Stimulated activated CD4-positive, alpha-beta T cell treated with anti-CD3 and anti-CD28 coated beads, Interleukin-2, amount 100 ng/mL, for 4 hours (primary cell): ENCODE measurements around the gene BMP4.
"Not testable (repeated sequence)": the region's sequence is repeated elsewhere in the genome, so short reads cannot be mapped to it uniquely, and the experiment has no call there.

Source experiments
- DNase-seq: peaks from one replicate; pipeline ENCODE4 v3.0.0-alpha.2; 2020; ENCODE audit warnings: low read depth

Gene BMP4

GRCh38 chr14:53956427-53957201 lies at the start of gene BMP4:
BMP4 (minus strand) TSS chr14:53956825; CDS start chr14:53952222, 4,603 bp downstream.
- DNase-seq, result no peak

DNA sequence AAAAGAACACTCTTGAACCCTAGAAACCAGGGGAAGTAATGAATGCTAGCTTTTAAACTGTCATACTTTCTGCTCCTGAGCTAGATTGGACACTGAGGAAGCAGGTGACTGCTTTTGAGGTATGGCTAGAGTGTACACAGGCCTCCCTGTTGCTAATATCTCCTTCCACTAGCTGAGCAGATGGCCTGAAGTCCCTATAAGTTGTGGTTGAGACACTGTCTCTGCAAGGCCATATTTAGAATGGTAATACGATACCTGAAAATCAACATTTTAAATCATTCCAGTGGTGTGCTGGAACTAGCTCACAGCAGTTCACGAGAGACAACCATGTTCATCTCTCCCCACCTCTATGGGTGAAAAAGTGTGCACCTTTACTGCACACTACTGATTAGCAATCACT lies 46.4 kb upstream of the BMP4 start:
- no peak for DNase-seq

- no peak for DNase-seq
These were observed 46.0 kb upstream of the BMP4 start for GRCh38 chr14:54002653-54003052.

- no peak for DNase-seq
These were observed 44.7 kb upstream of the BMP4 start for GRCh38 chr14:54001189-54001878.

DNA sequence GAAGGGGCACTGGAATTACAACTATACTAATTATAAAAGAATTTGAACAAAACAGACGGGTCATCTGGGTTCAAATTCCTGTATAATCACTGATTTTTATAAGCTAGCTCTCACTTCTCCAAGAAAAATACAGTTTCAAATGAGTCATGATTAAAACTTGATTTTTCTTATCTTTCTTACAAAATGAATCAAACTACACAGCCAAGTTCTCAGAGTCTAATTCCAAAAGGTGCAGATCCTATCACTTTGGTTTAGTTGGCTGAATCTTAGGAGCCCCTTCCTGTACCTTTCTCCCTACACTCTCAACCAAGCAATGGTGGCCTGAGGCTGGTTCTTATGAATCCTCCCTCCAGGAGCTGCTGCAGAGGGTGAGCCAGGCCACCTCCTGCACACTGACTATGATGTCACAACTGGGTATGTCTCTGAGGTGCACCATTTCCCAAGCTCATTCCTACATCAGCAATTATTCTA lies 43.8 kb upstream of the BMP4 start:
- DNase-seq, result no peak

DNA sequence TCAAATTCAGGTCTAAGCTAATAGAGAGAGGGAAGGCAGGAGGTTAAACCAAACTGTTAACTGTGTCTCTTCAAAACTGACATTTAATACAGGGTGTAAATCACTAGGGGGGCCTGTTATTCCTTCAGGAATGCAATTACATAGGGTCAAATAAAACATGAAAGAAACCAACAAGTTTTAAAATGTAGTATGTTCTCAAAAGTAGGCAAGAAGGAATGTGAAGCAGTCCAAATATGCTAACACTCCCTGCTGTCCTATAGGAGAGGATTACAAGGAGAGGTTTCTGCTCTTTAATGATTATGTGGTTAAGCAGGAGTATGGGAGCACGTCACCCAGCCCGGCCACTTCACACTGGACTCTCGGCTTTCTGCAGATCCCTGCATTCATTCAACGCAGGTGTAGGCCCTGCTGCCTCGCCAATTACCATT lies 42.5 kb upstream of the BMP4 start:
- DNase-seq, result no peak

- DNase-seq, result no peak
These were observed 39.4 kb upstream of the BMP4 start for GRCh38 chr14:53996041-53996440.

- DNase-seq, result no peak
These were observed 37.4 kb upstream of the BMP4 start for GRCh38 chr14:53993920-53994607.

DNA sequence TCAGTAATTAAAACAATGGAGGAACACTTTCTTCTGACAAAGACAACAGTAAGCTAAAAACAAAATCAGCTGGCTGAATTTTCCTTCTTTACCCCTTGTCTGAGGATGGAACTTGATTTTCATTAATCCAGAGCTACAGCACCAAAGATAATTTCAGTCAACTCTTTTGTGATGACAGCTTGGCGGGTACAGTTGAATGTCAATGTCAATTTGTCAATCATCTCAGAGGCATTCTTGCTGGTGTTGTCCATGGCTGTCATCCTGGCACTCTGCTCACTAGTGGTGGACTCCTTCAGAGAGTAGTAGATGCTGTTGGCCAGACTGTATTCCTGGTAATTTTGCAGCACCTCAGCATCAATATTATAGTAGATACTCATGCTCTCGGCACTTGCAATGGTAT lies 34.4 kb upstream of the BMP4 start:
- no peak for DNase-seq

DNA sequence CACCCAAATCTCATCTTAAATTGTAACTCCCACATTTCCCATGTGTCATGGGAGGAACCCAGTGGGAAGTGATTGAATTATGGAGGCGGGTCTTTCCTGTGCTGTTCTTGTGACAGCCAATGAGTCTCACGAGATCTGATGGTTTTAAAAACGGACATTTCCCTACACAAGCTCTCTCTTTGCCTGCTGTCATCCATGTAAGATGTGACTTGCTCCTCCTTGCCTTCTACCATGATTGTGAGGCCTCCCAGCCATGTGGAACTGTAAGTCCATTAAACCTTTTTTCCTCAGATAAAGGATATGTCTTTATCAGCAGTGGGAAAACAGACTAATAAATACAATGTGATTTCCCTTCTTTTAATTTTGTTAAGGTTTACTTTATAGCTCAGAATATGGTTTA lies 30.1 kb upstream of the BMP4 start:
- not testable (repeated sequence) for DNase-seq

- DNase-seq, result not testable (repeated sequence)
These were observed 28.3 kb upstream of the BMP4 start for GRCh38 chr14:53984958-53985357.

DNA sequence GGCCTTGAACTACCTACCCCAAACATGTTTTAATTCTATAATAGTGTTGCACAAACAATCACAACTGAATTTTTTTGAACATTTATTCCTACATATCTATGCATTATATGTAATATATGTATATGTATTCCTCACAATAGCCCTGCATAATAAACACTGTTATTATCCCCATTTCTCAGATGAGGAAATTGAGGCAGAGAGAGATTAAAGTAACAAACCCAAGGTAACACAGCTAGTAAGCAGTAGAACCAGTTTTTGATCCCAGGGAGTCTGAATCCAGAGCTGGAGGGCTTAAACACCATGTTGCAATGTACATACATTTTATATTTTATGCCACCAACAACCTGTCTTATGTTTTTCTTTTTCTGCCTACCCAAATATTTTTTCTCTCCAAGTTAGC lies 26.5 kb upstream of the BMP4 start:
- no peak for DNase-seq

- no peak for DNase-seq
These were observed 25.9 kb upstream of the BMP4 start for GRCh38 chr14:53982546-53982945.

DNA sequence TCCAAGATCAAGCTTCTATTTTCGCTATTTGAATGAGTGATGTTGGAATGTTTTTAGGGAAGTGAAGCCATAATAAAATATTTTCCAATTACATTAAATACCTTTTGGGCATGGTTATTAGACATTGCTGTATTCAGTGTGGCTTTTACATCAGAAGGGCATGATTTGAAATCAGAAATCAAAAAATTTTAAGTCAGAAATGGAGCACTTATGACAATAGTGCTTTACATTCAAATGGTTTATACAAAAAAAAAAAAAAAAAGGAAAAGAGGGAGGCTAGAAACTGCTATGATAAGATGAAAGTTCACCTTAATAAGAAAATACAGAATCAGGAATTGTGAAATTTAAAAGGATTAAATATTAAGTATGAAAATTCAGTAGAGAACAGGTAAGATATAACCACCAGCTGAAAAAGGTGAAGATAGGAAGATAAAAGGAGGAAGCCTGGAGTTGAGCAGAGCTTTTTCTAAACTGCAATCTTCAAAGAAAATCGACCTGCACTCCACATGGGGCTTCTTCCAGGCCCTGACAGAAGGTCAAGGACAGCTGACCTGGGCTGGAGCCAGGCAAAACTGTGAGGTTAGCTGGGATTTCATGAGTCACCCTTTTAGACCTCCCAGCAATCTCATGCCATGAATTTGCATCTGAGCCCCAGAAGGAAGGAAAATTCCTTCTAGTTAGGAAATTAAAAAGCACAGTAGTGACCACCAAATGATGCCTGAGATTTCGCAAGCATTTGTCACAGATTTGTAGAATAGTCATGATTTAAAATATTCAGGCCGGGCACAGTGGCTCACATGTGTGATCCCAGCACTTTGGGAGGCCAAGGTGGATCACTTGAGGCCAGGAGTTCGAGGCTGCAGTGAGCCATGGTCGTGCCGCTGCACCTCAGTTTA lies 23.4 kb upstream of the BMP4 start:
- DNase-seq, result no peak

GRCh38 chr14:53979113-53979681 lies 22.6 kb upstream of the BMP4 start:
- no peak for DNase-seq

- DNase-seq, result no peak
These were observed 21.6 kb upstream of the BMP4 start for GRCh38 chr14:53978194-53978593.

- no peak for DNase-seq
These were observed 18.8 kb upstream of the BMP4 start for GRCh38 chr14:53975444-53975843.

GRCh38 chr14:53971521-53971920 lies 14.9 kb upstream of the BMP4 start:
- DNase-seq, result no peak

GRCh38 chr14:53969326-53969725 lies 12.7 kb upstream of the BMP4 start:
- no peak for DNase-seq

GRCh38 chr14:53968726-53969125 lies 12.1 kb upstream of the BMP4 start:
- no peak for DNase-seq

DNA sequence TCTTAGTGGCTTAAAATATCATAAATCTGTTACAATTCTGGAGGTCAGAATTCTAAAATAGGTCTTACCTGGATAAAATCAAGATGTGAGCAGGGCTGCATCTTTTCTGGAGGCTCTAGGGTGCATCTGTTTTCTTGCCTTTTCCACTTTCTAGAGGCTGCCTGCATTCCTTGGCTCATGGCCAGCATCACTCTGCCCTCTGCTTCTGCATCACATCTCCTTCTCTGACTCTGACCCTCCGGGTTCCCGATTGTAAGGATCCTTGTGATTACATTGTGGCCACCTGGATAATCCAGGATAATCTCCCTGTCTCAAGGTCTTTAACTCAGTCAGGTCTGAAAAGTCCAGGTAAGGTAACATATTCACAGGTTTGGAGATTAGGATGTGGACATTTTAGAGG lies 11.0 kb upstream of the BMP4 start:
- DNase-seq, result no peak

GRCh38 chr14:53964249-53964648 lies 7.6 kb upstream of the BMP4 start:
- DNase-seq, result no peak
